NCI-H82 (cell line): ENCODE measurements around the gene IQGAP2.
"Not testable (repeated sequence)": the region's sequence is repeated elsewhere in the genome, so short reads cannot be mapped to it uniquely, and the experiment has no call there.

Source experiments
- DNase-seq: peaks from one replicate; lab custom pipeline; 2025; lab: John Stamatoyannopoulos, UW

IQGAP2 gene

DNA sequence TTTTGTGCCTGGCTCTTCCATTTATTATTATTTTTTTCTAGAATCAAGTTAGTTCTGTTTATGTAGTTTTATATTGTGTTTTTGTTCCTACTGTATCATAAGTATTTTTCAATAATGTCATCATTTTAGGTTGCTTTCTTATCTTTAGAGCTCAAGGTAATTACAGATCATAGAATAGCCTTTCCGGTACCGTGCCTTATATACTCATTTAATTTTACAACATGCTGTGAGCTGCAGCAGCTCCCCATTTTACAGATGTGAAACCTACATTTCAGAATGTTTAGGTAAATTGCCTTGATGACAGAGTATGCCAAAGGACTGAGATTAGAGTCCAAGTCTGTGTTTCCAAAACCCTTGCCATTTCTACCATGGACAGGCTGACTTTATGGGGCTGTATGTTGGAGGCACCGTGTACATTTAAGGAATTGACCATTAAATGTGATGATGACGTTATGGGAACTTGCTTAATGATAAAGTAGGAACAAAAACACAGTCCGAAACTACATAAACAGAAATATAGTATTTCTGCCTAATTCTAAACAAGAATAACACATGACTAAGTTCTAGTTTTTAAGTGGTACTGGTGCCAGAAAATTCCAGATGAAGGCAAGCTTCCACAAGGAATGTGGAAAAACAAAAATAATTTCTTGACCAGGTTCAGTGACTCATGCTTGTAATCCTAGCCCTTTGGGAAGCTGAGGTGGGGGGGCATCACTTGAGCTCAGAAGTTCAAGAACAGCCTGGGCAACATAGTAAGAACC lies 97.7 kb downstream of the IQGAP2 start:
- no peak for DNase-seq

DNA sequence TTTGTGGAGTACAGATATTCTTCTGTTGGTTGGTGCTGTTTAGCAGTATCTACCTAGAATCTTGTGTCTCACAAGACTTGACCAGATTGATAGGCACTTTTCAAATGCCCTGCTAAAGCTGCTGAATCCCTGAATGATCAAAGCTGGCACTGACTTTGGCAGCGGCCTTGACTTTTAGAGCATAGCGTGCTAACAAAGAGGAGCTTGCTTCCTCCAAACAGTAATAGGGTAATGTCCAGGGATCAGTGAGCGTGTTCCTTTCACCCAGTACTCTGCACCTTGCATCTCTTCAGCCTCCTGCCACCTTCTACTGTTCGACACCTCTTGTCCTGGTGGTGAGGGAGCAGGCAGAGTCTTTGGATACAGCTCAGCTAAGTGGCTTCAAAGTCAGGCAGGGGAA lies 100.8 kb downstream of the IQGAP2 start:
- peak; percentile 22 for DNase-seq

- peak; percentile 63 for DNase-seq
Measured at GRCh38 chr5:76504901-76505564, 101.9 kb downstream of the IQGAP2 start.

GRCh38 chr5:76513476-76513875 lies 110.4 kb downstream of the IQGAP2 start:
- no peak for DNase-seq

GRCh38 chr5:76514292-76514691 lies 111.2 kb downstream of the IQGAP2 start:
- peak; percentile 64 for DNase-seq

GRCh38 chr5:76514713-76515112 lies 111.6 kb downstream of the IQGAP2 start:
- no peak for DNase-seq

DNA sequence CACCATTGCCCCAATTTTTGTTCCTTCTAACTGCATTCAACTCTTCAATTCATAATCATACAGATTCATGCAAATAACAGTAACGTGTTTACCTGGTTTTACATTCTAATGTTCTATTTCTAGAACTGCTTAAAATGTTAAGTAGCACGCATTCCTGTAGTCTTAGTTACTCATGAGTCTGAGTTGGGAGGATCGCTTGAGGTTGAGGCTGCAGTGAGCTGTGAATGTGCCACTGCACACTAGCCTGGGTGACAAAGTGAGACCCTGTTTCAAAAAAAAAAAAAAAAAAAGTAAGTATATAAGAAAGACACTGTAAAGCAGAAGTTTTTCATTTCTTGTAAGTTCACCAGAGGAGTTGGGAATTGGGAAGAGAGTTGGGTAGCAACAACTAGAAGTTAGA lies 114.2 kb downstream of the IQGAP2 start:
- DNase-seq = no peak

DNA sequence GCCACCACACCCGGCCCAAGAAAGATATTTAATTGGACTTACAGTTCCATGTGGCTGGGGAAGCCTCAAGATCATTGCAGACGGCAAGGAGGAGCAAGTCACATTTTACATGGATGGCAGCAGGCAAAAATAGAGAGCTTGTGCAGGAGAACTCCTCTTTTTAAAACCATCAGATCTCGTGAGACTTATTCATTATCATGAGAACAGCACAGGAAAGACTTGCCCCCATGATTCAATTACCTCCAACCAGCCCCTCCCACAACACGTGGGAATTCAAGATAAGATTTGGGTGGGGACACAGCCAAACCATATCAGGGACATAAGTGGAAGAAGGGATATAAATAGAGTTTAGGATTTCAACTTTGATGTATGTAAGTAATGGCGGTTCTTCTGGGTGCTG lies 115.2 kb downstream of the IQGAP2 start:
- not testable (repeated sequence) for DNase-seq

DNA sequence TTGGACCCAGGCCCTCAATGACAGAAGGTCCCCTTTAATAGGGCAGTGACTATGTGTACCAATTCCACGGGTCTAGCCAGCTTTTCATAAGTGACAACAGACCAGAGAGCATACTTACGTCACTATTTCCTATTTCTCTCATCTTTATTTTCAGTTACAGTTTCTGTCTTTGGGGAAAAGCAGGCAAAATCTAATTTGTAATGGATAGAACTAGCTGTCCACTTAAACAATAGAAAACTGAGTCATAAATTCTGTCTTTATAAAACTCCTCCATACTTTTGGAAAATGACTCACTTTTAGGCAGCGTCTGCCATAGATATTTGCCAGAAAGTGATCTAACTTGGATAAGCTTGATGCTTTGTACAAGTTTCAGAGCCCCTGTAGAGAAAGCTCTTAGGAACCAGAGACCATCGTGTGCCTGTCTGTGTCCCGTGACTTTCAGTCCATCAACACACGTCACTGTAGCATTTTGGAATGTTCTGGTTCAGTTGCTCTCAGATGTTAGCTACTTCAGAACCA lies 118.2 kb downstream of the IQGAP2 start:
- DNase-seq = no peak

- no peak for DNase-seq
Measured at GRCh38 chr5:76522103-76522935, 119.2 kb downstream of the IQGAP2 start.

- no peak for DNase-seq
Measured at GRCh38 chr5:76524101-76524835, 121.2 kb downstream of the IQGAP2 start.

- DNase-seq = peak; percentile 84
Measured at GRCh38 chr5:76524868-76525267, 121.8 kb downstream of the IQGAP2 start.

GRCh38 chr5:76525956-76526355 lies 122.9 kb downstream of the IQGAP2 start:
- DNase-seq = no peak

DNA sequence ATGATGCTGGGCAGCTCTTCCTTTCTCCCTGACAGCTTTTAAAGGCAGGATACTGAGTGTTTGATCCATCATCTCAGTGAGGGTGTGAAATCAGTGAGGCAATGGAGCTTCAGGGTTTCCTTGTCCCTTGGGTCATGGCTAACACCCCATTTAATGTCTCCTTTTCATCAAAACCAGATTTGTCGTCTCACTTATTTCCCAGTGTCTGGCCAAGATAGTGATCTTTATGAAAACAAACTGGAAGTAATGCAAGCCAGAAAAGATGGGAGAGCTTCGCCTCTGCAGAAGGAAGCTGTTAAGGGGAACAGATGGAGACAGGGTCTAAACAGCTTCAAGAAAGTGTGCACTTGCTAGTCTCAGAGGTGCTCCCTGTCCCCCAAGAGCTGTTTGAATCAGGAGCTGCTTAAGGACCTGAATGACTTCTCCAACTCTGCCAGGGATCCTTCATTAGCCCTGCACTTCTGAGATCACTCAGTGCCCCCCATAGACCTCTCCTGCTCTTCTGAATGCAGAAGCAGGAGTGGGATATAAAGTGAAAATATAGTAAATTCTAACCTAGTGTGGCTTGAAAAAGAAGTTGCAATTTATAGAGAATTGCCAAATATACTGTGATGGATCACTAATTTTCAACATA lies 124.0 kb downstream of the IQGAP2 start:
- no peak for DNase-seq

GRCh38 chr5:76527685-76528161 lies 124.6 kb downstream of the IQGAP2 start:
- no peak for DNase-seq

- peak; percentile 16 for DNase-seq
Measured at GRCh38 chr5:76528547-76529331, 125.7 kb downstream of the IQGAP2 start.

- DNase-seq = peak; percentile 9
Measured at GRCh38 chr5:76529464-76530344, 126.6 kb downstream of the IQGAP2 start.

- no peak for DNase-seq
Measured at GRCh38 chr5:76532052-76532451, 129.0 kb downstream of the IQGAP2 start.

- no peak for DNase-seq
Measured at GRCh38 chr5:76532973-76533372, 129.9 kb downstream of the IQGAP2 start.
